ENCODE measurements around the gene DCC. TPM values are rescaled to one million over a fixed set of nuclear protein-coding genes. Genes with fewer than 3 reads are reported as not detected.

The DCC gene
- total and polyA plus RNA-seq, 2 experiments from 2014 or later = 0.53 to 0.73 TPM

- Histone ChIP-seq H3K36me3 (ENCODE audit: insufficient read depth) (no peaks in the 10 kb centered on the region), H3K27me3 (ENCODE audit: insufficient read depth) (no peaks in the 10 kb centered on the region), H3K27ac (ENCODE audit: low read depth) (no peak overlapping the region), H3K9me2 (ENCODE audit: insufficient read depth) (no peaks in the 10 kb centered on the region), H3K4me1 (ENCODE audit: insufficient read depth) (peaks cover 6% of the 10 kb centered on the region; the same call in 1 of the 2 replicates), H3F3A (replicated peaks; ENCODE audit: low read depth) (no peaks in the 10 kb centered on the region), H3K4me2 (no peak overlapping the region), H4K20me1 (replicated peaks; ENCODE audit: insufficient read depth) (no peaks in the 10 kb centered on the region), H3K79me2 (replicated peaks; ENCODE audit: insufficient read depth) (no peaks in the 10 kb centered on the region), H2AFZ (no peak overlapping the region), H3K4me3 (no peak overlapping the region)
- Mint-ChIP-seq H3K27ac (no peak overlapping the region), H3K4me1 (peaks cover 4% of the 10 kb centered on the region), H3K36me3 (ENCODE audit: low read depth) (peaks cover 6% of the 10 kb centered on the region; the same call in 1 of the 3 replicates), H3K4me3 (no peak overlapping the region), H3K27me3 (ENCODE audit: insufficient read depth, low read depth, poor library complexity) (no peaks in the 10 kb centered on the region), H3K9me3 (peaks cover 3% of the 10 kb centered on the region; the same call in 1 of the 3 replicates)
- ATAC-seq (no peak), DNase-seq (ENCODE audit: low spot score) (no peak)
- no peak for TF ChIP-seq CTCF (conservative IDR thresholded peaks at IDR 0.05; ENCODE audit: low read depth in 2 of 2)
- TF ChIP-seq ZNF114 (CRISPR knock-in tag; IDR thresholded peaks at IDR 0.05) = no peak
- TF ChIP-seq CREB1 (CRISPR knock-in tag; IDR thresholded peaks at IDR 0.05; ENCODE audit: low read depth) = no peak
- TF ChIP-seq EZH2 (IDR thresholded peaks at IDR 0.05; ENCODE audit: low read depth, unreplicated experiment) = no peak
- TF ChIP-seq, protein P1, sequence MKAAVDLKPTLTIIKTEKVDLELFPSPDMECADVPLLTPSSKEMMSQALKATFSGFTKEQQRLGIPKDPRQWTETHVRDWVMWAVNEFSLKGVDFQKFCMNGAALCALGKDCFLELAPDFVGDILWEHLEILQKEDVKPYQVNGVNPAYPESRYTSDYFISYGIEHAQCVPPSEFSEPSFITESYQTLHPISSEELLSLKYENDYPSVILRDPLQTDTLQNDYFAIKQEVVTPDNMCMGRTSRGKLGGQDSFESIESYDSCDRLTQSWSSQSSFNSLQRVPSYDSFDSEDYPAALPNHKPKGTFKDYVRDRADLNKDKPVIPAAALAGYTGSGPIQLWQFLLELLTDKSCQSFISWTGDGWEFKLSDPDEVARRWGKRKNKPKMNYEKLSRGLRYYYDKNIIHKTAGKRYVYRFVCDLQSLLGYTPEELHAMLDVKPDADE (IDR thresholded peaks at IDR 0.05) = no peak
- no peak for TF ChIP-seq ZNF331 (CRISPR knock-in tag; IDR thresholded peaks at IDR 0.05; ENCODE audit: low read depth)
- no peak for TF ChIP-seq STAT1 (IDR thresholded peaks at IDR 0.05; ENCODE audit: unreplicated experiment)
- TF ChIP-seq REST (IDR thresholded peaks at IDR 0.05; ENCODE audit: unreplicated experiment) = no peak
- no peak for TF ChIP-seq POLR2AphosphoS5 (IDR thresholded peaks at IDR 0.05; ENCODE audit: low read depth)
- TF ChIP-seq EZH2phosphoT487 (IDR thresholded peaks at IDR 0.05; ENCODE audit: unreplicated experiment) = no peak
- TF ChIP-seq, protein P2, sequence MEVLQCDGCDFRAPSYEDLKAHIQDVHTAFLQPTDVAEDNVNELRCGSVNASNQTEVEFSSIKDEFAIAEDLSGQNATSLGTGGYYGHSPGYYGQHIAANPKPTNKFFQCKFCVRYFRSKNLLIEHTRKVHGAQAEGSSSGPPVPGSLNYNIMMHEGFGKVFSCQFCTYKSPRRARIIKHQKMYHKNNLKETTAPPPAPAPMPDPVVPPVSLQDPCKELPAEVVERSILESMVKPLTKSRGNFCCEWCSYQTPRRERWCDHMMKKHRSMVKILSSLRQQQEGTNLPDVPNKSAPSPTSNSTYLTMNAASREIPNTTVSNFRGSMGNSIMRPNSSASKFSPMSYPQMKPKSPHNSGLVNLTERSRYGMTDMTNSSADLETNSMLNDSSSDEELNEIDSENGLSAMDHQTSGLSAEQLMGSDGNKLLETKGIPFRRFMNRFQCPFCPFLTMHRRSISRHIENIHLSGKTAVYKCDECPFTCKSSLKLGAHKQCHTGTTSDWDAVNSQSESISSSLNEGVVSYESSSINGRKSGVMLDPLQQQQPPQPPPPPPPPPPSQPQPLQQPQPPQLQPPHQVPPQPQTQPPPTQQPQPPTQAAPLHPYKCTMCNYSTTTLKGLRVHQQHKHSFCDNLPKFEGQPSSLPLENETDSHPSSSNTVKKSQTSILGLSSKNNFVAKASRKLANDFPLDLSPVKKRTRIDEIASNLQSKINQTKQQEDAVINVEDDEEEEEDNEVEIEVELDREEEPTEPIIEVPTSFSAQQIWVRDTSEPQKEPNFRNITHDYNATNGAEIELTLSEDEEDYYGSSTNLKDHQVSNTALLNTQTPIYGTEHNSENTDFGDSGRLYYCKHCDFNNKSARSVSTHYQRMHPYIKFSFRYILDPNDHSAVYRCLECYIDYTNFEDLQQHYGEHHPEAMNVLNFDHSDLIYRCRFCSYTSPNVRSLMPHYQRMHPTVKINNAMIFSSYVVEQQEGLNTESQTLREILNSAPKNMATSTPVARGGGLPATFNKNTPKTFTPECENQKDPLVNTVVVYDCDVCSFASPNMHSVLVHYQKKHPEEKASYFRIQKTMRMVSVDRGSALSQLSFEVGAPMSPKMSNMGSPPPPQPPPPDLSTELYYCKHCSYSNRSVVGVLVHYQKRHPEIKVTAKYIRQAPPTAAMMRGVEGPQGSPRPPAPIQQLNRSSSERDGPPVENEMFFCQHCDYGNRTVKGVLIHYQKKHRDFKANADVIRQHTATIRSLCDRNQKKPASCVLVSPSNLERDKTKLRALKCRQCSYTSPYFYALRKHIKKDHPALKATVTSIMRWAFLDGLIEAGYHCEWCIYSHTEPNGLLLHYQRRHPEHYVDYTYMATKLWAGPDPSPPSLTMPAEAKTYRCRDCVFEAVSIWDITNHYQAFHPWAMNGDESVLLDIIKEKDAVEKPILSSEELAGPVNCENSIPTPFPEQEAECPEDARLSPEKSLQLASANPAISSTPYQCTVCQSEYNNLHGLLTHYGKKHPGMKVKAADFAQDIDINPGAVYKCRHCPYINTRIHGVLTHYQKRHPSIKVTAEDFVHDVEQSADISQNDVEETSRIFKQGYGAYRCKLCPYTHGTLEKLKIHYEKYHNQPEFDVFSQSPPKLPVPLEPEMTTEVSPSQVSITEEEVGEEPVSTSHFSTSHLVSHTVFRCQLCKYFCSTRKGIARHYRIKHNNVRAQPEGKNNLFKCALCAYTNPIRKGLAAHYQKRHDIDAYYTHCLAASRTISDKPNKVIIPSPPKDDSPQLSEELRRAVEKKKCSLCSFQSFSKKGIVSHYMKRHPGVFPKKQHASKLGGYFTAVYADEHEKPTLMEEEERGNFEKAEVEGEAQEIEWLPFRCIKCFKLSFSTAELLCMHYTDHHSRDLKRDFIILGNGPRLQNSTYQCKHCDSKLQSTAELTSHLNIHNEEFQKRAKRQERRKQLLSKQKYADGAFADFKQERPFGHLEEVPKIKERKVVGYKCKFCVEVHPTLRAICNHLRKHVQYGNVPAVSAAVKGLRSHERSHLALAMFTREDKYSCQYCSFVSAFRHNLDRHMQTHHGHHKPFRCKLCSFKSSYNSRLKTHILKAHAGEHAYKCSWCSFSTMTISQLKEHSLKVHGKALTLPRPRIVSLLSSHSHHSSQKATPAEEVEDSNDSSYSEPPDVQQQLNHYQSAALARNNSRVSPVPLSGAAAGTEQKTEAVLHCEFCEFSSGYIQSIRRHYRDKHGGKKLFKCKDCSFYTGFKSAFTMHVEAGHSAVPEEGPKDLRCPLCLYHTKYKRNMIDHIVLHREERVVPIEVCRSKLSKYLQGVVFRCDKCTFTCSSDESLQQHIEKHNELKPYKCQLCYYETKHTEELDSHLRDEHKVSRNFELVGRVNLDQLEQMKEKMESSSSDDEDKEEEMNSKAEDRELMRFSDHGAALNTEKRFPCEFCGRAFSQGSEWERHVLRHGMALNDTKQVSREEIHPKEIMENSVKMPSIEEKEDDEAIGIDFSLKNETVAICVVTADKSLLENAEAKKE (CRISPR knock-in tag; IDR thresholded peaks at IDR 0.05) = no peak
- no peak for TF ChIP-seq JUNB (IDR thresholded peaks at IDR 0.05; ENCODE audit: unreplicated experiment)
- no peak for TF ChIP-seq NANOG (IDR thresholded peaks at IDR 0.05; ENCODE audit: borderline replicate concordance)
Measured at GRCh38 chr18:52370841-52371240, 30.8 kb downstream of the DCC start.

Data from GM23338 (cell line).